Endothelial cell of umbilical vein (primary cell): ENCODE results near the gene SESN3. TPM values are rescaled to one million over a fixed set of nuclear protein-coding genes. Genes with fewer than 3 reads are reported as not detected.

Source experiments
- BruUV-seq: library from RNA; stranded (reverse); fragments of 400-500 nt; replicated peaks from 2 replicates; lab custom pipeline; 2021; lab: Mats Ljungman, UMichigan
- CTCF ChIA-PET: fragments of 300-600, 350-600 bp; sonication (Branson Sonifier 250); formaldehyde crosslinking; loops from one replicate; lab custom pipeline; 2021; ENCODE audit warnings: antibody characterized with exemption, inconsistent platforms; lab: Charles Lee
- POLR2A ChIA-PET: fragments of 300-600, 350-600 bp; sonication (Branson Sonifier 250); formaldehyde crosslinking; loops from one replicate; lab custom pipeline; 2021; ENCODE audit warnings: antibody characterized with exemption, inconsistent platforms; lab: Charles Lee
- DNase-seq: peaks from one replicate; pipeline ENCODE4 v3.0.0-alpha.2; 2011; ENCODE audit warnings: low read depth, low spot score
- FAIRE-seq: peaks from 2 replicates; lab custom pipeline; 2011; peaks lifted over from hg19 to GRCh38; lab: Jason Lieb, UNC
- H2AFZ ChIP-seq: 2 replicates; pipeline ENCODE4 v1.6.0; 2012; ENCODE audit warnings: low read depth, low read length, control low read depth, inconsistent platforms
- H3K27ac ChIP-seq: 2 replicates; pipeline ENCODE4 v1.5.1; 2011; ENCODE audit warnings: low read depth, mild to moderate bottlenecking, control low read depth, low read length, moderate library complexity; ENCODE audit not compliant: insufficient read depth
- H3K27me3 ChIP-seq, 2 experiments: 2 replicates each; pipeline versions ENCODE4 v1.6.0 to v1.6.1; 2011; ENCODE audit warnings: low read length in 2 of 2, mixed read lengths in 1 of 2; ENCODE audit not compliant: control insufficient read depth in 2 of 2, insufficient read depth in 2 of 2
- H3K36me3 ChIP-seq, 2 experiments: 2 replicates in 1 of 2; 3 replicates in 1 of 2; pipeline ENCODE4 v1.5.1; 2011; ENCODE audit warnings: low read length in 2 of 2, mild to moderate bottlenecking in 1 of 2, moderate library complexity in 1 of 2; ENCODE audit not compliant: control insufficient read depth in 2 of 2, insufficient read depth in 2 of 2; ENCODE audit errors: extremely low read depth in 1 of 2
- H3K4me1 ChIP-seq: 3 replicates; pipeline ENCODE4 v1.5.1; 2011; ENCODE audit warnings: mild to moderate bottlenecking, low read length; ENCODE audit not compliant: control insufficient read depth, insufficient read depth; ENCODE audit errors: extremely low read depth
- H3K4me2 ChIP-seq: 2 replicates; pipeline ENCODE4 v1.6.1; 2011; ENCODE audit warnings: low read length, control low read depth, mixed read lengths; ENCODE audit not compliant: insufficient read depth
- H3K4me3 ChIP-seq, 3 experiments: fragments of 200-600 bp in 1 of 3; sonication (generic), shearing (Covaris generic) in 1 of 3; replicated peaks in 1 of 3; 2 replicates each; pipeline ENCODE4 v1.5.1; 2011 to 2016; ENCODE audit warnings: control low read depth in 3 of 3, low read length in 3 of 3, mild to moderate bottlenecking in 2 of 3, inconsistent platforms in 1 of 3, low read depth in 1 of 3, moderate library complexity in 1 of 3; ENCODE audit not compliant: insufficient read depth in 1 of 3
- H3K79me2 ChIP-seq: 2 replicates; pipeline ENCODE4 v1.6.0; 2012; ENCODE audit warnings: low read length, inconsistent platforms; ENCODE audit not compliant: control insufficient read depth, insufficient read depth
- H3K9ac ChIP-seq: replicated peaks from 2 replicates; pipeline ENCODE3; 2011; ENCODE audit warnings: low read length, control low read depth; ENCODE audit not compliant: insufficient read depth; ENCODE audit errors: extremely low read depth
- H3K9me1 ChIP-seq: replicated peaks from 3 replicates; pipeline ENCODE4 v1.6.0; 2011; ENCODE audit warnings: mild to moderate bottlenecking, low read length; ENCODE audit not compliant: control insufficient read depth, insufficient read depth; ENCODE audit errors: extremely low read depth
- H3K9me3 ChIP-seq: replicated peaks from 2 replicates; pipeline ENCODE4 v1.5.1; 2012; ENCODE audit warnings: low read length, inconsistent platforms; ENCODE audit not compliant: control insufficient read depth, insufficient read depth
- H4K20me1 ChIP-seq: replicated peaks from 2 replicates; pipeline ENCODE3; 2011; ENCODE audit warnings: mild to moderate bottlenecking, low read length; ENCODE audit not compliant: control insufficient read depth, insufficient read depth; ENCODE audit errors: extremely low read depth
- EZH2 ChIP-seq: IDR thresholded peaks from 2 replicates; pipeline ENCODE4 v1.6.1; 2012; ENCODE audit warnings: borderline replicate concordance, low read depth, mild to moderate bottlenecking, moderate library complexity, low read length, inconsistent platforms; ENCODE audit not compliant: severe bottlenecking
- FOS ChIP-seq: IDR thresholded peaks from 2 replicates; pipeline ENCODE4 v1.6.1; 2011; ENCODE audit warnings: mild to moderate bottlenecking, low read length, moderate library complexity, borderline replicate concordance; ENCODE audit not compliant: insufficient read depth
- GATA2 ChIP-seq: IDR thresholded peaks from 2 replicates; pipeline ENCODE4 v1.7.0; 2011; ENCODE audit warnings: low read depth, mild to moderate bottlenecking, moderate library complexity, mixed read lengths, low read length; ENCODE audit not compliant: insufficient read length, insufficient read depth
- JUN ChIP-seq: IDR thresholded peaks from 2 replicates; pipeline ENCODE4 v1.6.1; 2011; ENCODE audit warnings: borderline replicate concordance, low read depth; ENCODE audit not compliant: insufficient read length, insufficient read depth
- MYC ChIP-seq: IDR thresholded peaks from one replicate; pipeline ENCODE4 v1.6.1; 2011; ENCODE audit warnings: mild to moderate bottlenecking, low read depth, low read length
- POLR2A ChIP-seq: IDR thresholded peaks from 2 replicates; pipeline ENCODE4 v1.6.1; 2012; ENCODE audit warnings: low read depth, mild to moderate bottlenecking, control low read depth, low read length
- POLR2AphosphoS5 ChIP-seq: IDR thresholded peaks from 2 replicates; pipeline ENCODE4 v1.6.1; 2012; ENCODE audit warnings: low read depth, mild to moderate bottlenecking, control low read depth, low read length, moderate library complexity; ENCODE audit not compliant: insufficient read depth
- dilution Hi-C: fragments of 300-500 bp; cut with MboI; formaldehyde crosslinking; loops from one replicate; pipeline ENCODE4 v1.15.0; 2019; ENCODE audit warnings: low sequenced_read_pairs; ENCODE audit not compliant: extremely low pct_ligation_motif_present
- intact Hi-C: fragments of 100-400 bp; cut with micrococcal nuclease; formaldehyde crosslinking; loops from one replicate; pipeline ENCODE4 v1.10.0; 2022
- polyA plus RNA-seq, 4 experiments: library from polyadenylated mRNA; depleted of rRNA in 3 of 4; stranded (reverse) in 3 of 4; unstranded in 1 of 4; fragments of >200 nt; gene quantifications; 2 replicates each; pipeline versions ENCODE4 v1.2.1 to v1.2.3, GENCODE V29; 2011 to 2012; ENCODE audit warnings: missing spikeins in 1 of 4
- total RNA-seq: library from RNA; stranded (reverse); gene quantifications from 2 replicates; pipeline ENCODE4 v1.2.3, GENCODE V29; 2021
- TF ChIP-seq, protein P1 (sequence below), 2 donors: IDR thresholded peaks; 1 replicate in 1 of 2; 2 replicates in 1 of 2; pipeline ENCODE4 v1.5.1; 2011; ENCODE audit warnings: low read length in 2 of 2, mild to moderate bottlenecking in 2 of 2, moderate library complexity in 2 of 2, control low read depth in 1 of 2, inconsistent platforms in 1 of 2, low read depth in 1 of 2; ENCODE audit not compliant: insufficient read depth in 1 of 2; ENCODE audit errors: extremely low read depth in 1 of 2
- TF ChIP-seq, protein P2 (sequence below): IDR thresholded peaks from 2 replicates; pipeline ENCODE4 v1.6.1; 2011; ENCODE audit not compliant: insufficient read depth, insufficient read length

Gene SESN3
- total and polyA plus RNA-seq, 2 donors (not counting 3 experiments of a cell fraction or from before 2014, with no cell fraction given) = 1.6 to 6.9 TPM

DNA sequence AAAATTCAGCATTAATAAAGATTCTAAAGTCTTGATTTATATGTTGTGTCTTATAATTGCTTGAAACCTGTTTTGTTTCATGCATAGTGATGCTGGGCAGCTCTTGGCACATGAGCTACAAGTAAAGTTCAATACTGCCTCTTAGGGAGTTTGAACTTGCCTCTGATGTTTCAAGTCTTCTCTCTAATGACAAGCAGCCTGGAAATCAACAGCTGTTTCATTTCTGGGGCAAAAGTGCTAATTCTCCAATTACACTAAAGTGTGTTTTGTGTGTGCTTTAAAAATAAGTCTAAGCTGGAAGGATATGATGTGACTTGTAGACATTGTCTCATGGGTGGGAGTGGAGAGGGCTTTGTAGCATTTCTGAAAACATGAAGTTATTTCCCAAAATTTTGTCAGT, 23.7 kb upstream of the SESN3 start:
- H3K9me3 ChIP-seq = no peaks in the 10 kb centered on the region
- intact Hi-C loops = no loop called here
- H3K27ac ChIP-seq = no peak overlapping the region
- no peaks in the 10 kb centered on the region for H3K4me1 ChIP-seq
- no peaks in the 10 kb centered on the region for H4K20me1 ChIP-seq
- no peaks in the 10 kb centered on the region for H3K9me1 ChIP-seq
- H2AFZ ChIP-seq = no peak overlapping the region
- peaks cover 0 to 4% of the 10 kb centered on the region in 2 experiments for H3K27me3 ChIP-seq
- H3K4me2 ChIP-seq = no peak overlapping the region
- dilution Hi-C loops = no loop called here
- H3K79me2 ChIP-seq = no peaks in the 10 kb centered on the region
- H3K9ac ChIP-seq = no peak overlapping the region
- POLR2A ChIA-PET = interaction anchor here (1.0 kb wide), 1 partner anchor 23 kb away, joined by 3 read pairs; the partner anchor contains the start of gene SESN3
- no peak overlapping the region for H3K4me3 ChIP-seq
- no peak for TF ChIP-seq EZH2
- no peak for TF ChIP-seq POLR2A
- TF ChIP-seq JUN = no peak
- TF ChIP-seq MYC = no peak
- TF ChIP-seq GATA2 = no peak
- no peak for TF ChIP-seq POLR2AphosphoS5
- TF ChIP-seq FOS = no peak
- TF ChIP-seq, protein P1, sequence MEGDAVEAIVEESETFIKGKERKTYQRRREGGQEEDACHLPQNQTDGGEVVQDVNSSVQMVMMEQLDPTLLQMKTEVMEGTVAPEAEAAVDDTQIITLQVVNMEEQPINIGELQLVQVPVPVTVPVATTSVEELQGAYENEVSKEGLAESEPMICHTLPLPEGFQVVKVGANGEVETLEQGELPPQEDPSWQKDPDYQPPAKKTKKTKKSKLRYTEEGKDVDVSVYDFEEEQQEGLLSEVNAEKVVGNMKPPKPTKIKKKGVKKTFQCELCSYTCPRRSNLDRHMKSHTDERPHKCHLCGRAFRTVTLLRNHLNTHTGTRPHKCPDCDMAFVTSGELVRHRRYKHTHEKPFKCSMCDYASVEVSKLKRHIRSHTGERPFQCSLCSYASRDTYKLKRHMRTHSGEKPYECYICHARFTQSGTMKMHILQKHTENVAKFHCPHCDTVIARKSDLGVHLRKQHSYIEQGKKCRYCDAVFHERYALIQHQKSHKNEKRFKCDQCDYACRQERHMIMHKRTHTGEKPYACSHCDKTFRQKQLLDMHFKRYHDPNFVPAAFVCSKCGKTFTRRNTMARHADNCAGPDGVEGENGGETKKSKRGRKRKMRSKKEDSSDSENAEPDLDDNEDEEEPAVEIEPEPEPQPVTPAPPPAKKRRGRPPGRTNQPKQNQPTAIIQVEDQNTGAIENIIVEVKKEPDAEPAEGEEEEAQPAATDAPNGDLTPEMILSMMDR (IDR thresholded peaks at IDR 0.05; ENCODE audit: extremely low read depth in 1 of 2, insufficient read depth in 1 of 2, low read depth in 1 of 2, low read length in 2 of 2) = no peak
- TF ChIP-seq, protein P2, sequence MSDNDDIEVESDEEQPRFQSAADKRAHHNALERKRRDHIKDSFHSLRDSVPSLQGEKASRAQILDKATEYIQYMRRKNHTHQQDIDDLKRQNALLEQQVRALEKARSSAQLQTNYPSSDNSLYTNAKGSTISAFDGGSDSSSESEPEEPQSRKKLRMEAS = no peak
- CTCF ChIA-PET = interaction anchor here (0.7 kb wide), 1 partner anchor 10 kb away, joined by 3 read pairs; no protein-coding TSS in a partner anchor
- FAIRE-seq (no peak), DNase-seq (no peak)
- no peaks in the 10 kb centered on the region for H3K36me3 ChIP-seq
- BruUV-seq = no TSS peak
